HL-60 (cell line): ENCODE data around the gene KDM5B.

ENCODE experiments used
- DNase-seq, 2 experiments: peaks; one replicate each; pipeline ENCODE4 v3.0.0-alpha.2; 2010 to 2020; ENCODE audit warnings: low read depth in 1 of 2, low spot score in 1 of 2
- H3K27ac ChIP-seq: fragments of 250-450 bp; sonication (Bioruptor Pico); replicated peaks from 2 replicates; pipeline ENCODE4 v1.5.1; 2020; ENCODE audit warnings: mild to moderate bottlenecking, moderate library complexity
- H3K27me3 ChIP-seq: fragments of 250-450 bp; sonication (Bioruptor Pico); 2 replicates; pipeline ENCODE4 v1.5.1; 2021; ENCODE audit warnings: mild to moderate bottlenecking, moderate library complexity; ENCODE audit not compliant: insufficient read depth, poor library complexity, severe bottlenecking
- H3K4me3 ChIP-seq: replicated peaks from 2 replicates; pipeline ENCODE4 v1.5.1; 2011; ENCODE audit warnings: mild to moderate bottlenecking, control low read depth, low read length; ENCODE audit not compliant: insufficient read depth
- CTCF ChIP-seq: IDR thresholded peaks from one replicate; pipeline ENCODE4 v1.5.1; 2011; ENCODE audit warnings: low read length, control low read depth, inconsistent platforms; ENCODE audit not compliant: insufficient read depth
- GABPA ChIP-seq: IDR thresholded peaks from 2 replicates; pipeline ENCODE4 v1.6.1; 2012; ENCODE audit warnings: low read depth
- POLR2AphosphoS5 ChIP-seq: IDR thresholded peaks from 2 replicates; pipeline ENCODE4 v1.6.1; 2012; ENCODE audit warnings: low read depth
- SPI1 ChIP-seq: IDR thresholded peaks from 2 replicates; pipeline ENCODE4 v1.6.1; 2012; ENCODE audit warnings: low read depth, mild to moderate bottlenecking, borderline replicate concordance
- TF ChIP-seq, protein P1 (sequence below): IDR thresholded peaks from 2 replicates; pipeline ENCODE4 v1.6.1; 2012; ENCODE audit warnings: low read depth; ENCODE audit not compliant: insufficient replicate concordance

Gene KDM5B

DNA sequence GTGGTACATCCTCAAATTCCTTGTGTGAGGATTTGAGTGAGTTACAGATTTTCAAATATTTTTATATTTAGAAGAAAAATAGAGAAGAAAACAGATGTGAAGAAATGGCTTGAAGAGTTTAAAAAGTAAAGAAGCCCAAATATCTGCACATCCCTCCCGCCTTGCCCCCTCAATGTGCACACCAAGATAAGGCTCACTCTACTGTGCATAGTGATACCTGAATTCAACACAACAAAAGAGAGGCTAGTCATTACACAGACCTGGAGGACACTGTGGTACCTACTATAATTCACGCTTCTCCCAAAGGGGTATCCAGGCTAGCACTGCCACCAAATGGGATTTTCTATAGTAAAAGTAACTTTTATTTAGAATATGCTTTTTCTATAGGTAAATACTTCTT lies 53.9 kb downstream of the KDM5B start:
- Histone ChIP-seq H3K27me3 (no peaks in the 10 kb centered on the region), H3K27ac (no peak overlapping the region), H3K4me3 (no peak overlapping the region)
- no peak for DNase-seq
- TF ChIP-seq POLR2AphosphoS5 (no peak), SPI1 (no peak), CTCF (no peak), GABPA (no peak)
- TF ChIP-seq, protein P1, sequence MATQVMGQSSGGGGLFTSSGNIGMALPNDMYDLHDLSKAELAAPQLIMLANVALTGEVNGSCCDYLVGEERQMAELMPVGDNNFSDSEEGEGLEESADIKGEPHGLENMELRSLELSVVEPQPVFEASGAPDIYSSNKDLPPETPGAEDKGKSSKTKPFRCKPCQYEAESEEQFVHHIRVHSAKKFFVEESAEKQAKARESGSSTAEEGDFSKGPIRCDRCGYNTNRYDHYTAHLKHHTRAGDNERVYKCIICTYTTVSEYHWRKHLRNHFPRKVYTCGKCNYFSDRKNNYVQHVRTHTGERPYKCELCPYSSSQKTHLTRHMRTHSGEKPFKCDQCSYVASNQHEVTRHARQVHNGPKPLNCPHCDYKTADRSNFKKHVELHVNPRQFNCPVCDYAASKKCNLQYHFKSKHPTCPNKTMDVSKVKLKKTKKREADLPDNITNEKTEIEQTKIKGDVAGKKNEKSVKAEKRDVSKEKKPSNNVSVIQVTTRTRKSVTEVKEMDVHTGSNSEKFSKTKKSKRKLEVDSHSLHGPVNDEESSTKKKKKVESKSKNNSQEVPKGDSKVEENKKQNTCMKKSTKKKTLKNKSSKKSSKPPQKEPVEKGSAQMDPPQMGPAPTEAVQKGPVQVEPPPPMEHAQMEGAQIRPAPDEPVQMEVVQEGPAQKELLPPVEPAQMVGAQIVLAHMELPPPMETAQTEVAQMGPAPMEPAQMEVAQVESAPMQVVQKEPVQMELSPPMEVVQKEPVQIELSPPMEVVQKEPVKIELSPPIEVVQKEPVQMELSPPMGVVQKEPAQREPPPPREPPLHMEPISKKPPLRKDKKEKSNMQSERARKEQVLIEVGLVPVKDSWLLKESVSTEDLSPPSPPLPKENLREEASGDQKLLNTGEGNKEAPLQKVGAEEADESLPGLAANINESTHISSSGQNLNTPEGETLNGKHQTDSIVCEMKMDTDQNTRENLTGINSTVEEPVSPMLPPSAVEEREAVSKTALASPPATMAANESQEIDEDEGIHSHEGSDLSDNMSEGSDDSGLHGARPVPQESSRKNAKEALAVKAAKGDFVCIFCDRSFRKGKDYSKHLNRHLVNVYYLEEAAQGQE: no peak

- H3K27me3 ChIP-seq: no peaks in the 10 kb centered on the region
- no peak overlapping the region for H3K4me3 ChIP-seq
- H3K27ac ChIP-seq: no peak overlapping the region
- TF ChIP-seq SPI1 (peak; percentile 48; the same call in 1 of the 2 replicates), GABPA (no peak), CTCF (no peak), POLR2AphosphoS5 (no peak)
- TF ChIP-seq, protein P1: no peak
- no peak for DNase-seq
These were observed 55.4 kb downstream of the KDM5B start for GRCh38 chr1:202752774-202753173.

DNA sequence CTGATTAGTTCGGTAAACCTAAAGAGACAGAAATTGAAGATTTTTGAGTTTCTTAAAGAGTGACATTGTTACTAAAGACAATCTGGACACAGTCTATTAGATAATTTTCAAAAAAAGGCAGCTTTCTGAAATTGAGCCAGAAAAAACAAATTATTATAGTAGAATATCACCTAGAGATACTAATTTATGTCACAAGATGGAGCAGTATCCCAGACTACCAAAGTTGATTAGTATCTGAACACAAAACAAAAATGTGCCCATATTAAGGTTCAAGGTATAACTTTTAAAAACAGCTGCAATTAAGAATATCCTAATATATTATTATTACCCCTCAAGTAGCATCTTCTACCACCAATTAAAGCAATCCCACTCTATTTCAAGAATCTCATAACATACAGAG lies 57.5 kb downstream of the KDM5B start:
- no peak overlapping the region for H3K4me3 ChIP-seq
- TF ChIP-seq SPI1: no peak
- TF ChIP-seq GABPA: no peak
- TF ChIP-seq CTCF: no peak
- TF ChIP-seq, protein P1: no peak
- no peak for TF ChIP-seq POLR2AphosphoS5
- DNase-seq: no peak
- no peak overlapping the region for H3K27ac ChIP-seq
- no peaks in the 10 kb centered on the region for H3K27me3 ChIP-seq
